ENCODE results near the gene KMT2C. TPM values are rescaled to one million over a fixed set of nuclear protein-coding genes. Genes with fewer than 3 reads are reported as not detected.

KMT2C gene
- total and polyA plus RNA-seq, 2 of the 13 experiments (the other 11 are each of a cell fraction or from before 2014, with no cell fraction given) = 7.1 to 14.4 TPM

- H3K36me3 ChIP-seq (replicated peaks in 1 of 2; ENCODE audit: control insufficient read depth in 1 of 2, insufficient read depth in 2 of 2, low read length in 2 of 2) = no peaks in the 10 kb centered on the region
- FAIRE-seq (no peak), ATAC-seq (no peak), DNase-seq (ENCODE audit: low spot score) (no peak)
- H4K20me1 ChIP-seq (ENCODE audit: insufficient read depth, low read length) = no peaks in the 10 kb centered on the region
- no peak overlapping the region for H3K4me2 ChIP-seq (ENCODE audit: low read depth, low read length)
- no TSS peak for BruUV-seq (replicated peaks)
- CTCF ChIA-PET (ENCODE audit: low intra/inter-chr PET ratio, low total read pairs) = no interaction called here
- no peak overlapping the region for H2AFZ ChIP-seq (ENCODE audit: low read length)
- H3K9me3 ChIP-seq (ENCODE audit: low read length) = peaks cover 11% of the 10 kb centered on the region
- H3K27me3 ChIP-seq (ENCODE audit: control insufficient read depth in 1 of 2, insufficient read depth in 2 of 2, low read length in 2 of 2) = no peaks in the 10 kb centered on the region
- POLR2A ChIA-PET = no interaction called here
- H3K27ac ChIP-seq (ENCODE audit: extremely low read length, insufficient read depth, low read length) = no peak overlapping the region
- intact Hi-C loops (cut with micrococcal nuclease; ENCODE audit: unreplicated experiment) = no loop called here
- in situ Hi-C loops (cut with HindIII; ENCODE audit: extremely low pct_ligation_motif_present, low pct_unique_long_range_greater_than_20kb) = no loop called here
- peaks cover 17% of the 10 kb centered on the region for H3K79me2 ChIP-seq (ENCODE audit: insufficient read depth, low read length)
- no peak overlapping the region for H3K9ac ChIP-seq (ENCODE audit: insufficient read depth, low read depth, low read length)
- WGBS (ENCODE audit: low lambda C conversion rate) = 63% methylated on average over 5 of the region's 5 CpGs
- H3K4me3 ChIP-seq (replicated peaks in 1 of 3; ENCODE audit: insufficient read depth in 1 of 3, low read depth in 2 of 3, low read length in 3 of 3) = no peak overlapping the region
- H3K4me1 ChIP-seq (ENCODE audit: insufficient read depth, low read length) = no peaks in the 10 kb centered on the region
- no peak for TF ChIP-seq PREB (CRISPR knock-in tag; IDR thresholded peaks at IDR 0.05)
- TF ChIP-seq TP53 (CRISPR knock-in tag; conservative IDR thresholded peaks at IDR 0.05) = no peak
- no peak for TF ChIP-seq MTF2 (CRISPR knock-in tag; IDR thresholded peaks at IDR 0.05; ENCODE audit: borderline replicate concordance)
- TF ChIP-seq MED8 (CRISPR knock-in tag; IDR thresholded peaks at IDR 0.05; ENCODE audit: insufficient replicate concordance) = no peak
- TF ChIP-seq, protein P1, sequence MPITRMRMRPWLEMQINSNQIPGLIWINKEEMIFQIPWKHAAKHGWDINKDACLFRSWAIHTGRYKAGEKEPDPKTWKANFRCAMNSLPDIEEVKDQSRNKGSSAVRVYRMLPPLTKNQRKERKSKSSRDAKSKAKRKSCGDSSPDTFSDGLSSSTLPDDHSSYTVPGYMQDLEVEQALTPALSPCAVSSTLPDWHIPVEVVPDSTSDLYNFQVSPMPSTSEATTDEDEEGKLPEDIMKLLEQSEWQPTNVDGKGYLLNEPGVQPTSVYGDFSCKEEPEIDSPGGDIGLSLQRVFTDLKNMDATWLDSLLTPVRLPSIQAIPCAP (CRISPR knock-in tag; IDR thresholded peaks at IDR 0.05; ENCODE audit: low read depth) = no peak
- no peak for TF ChIP-seq ZNF567 (CRISPR knock-in tag; IDR thresholded peaks at IDR 0.05; ENCODE audit: borderline replicate concordance)
- TF ChIP-seq PCBP2 (optimal IDR thresholded peaks at IDR 0.05; ENCODE audit: low read depth, low read length, poor library complexity, severe bottlenecking) = no peak
- TF ChIP-seq ZNF44 (CRISPR knock-in tag; IDR thresholded peaks at IDR 0.05) = no peak
- TF ChIP-seq ZNF101 (CRISPR knock-in tag; IDR thresholded peaks at IDR 0.05; ENCODE audit: borderline replicate concordance, low read depth) = no peak
- no peak for TF ChIP-seq MAFF (IDR thresholded peaks at IDR 0.05; ENCODE audit: low read depth, low read length)
- no peak for TF ChIP-seq ZNF761 (CRISPR knock-in tag; conservative IDR thresholded peaks at IDR 0.05)
- no peak for TF ChIP-seq ZSCAN9 (CRISPR knock-in tag; IDR thresholded peaks at IDR 0.05; ENCODE audit: borderline replicate concordance)
- TF ChIP-seq, protein P2, sequence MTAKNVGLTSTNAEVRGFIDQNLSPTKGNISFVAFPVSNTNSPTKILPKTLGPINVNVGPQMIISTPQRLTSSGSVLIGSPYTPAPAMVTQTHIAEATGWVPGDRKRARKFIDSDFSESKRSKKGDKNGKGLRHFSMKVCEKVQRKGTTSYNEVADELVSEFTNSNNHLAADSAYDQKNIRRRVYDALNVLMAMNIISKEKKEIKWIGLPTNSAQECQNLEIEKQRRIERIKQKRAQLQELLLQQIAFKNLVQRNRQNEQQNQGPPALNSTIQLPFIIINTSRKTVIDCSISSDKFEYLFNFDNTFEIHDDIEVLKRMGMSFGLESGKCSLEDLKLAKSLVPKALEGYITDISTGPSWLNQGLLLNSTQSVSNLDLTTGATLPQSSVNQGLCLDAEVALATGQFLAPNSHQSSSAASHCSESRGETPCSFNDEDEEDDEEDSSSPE (CRISPR knock-in tag; IDR thresholded peaks at IDR 0.05) = no peak
- TF ChIP-seq, protein P3, sequence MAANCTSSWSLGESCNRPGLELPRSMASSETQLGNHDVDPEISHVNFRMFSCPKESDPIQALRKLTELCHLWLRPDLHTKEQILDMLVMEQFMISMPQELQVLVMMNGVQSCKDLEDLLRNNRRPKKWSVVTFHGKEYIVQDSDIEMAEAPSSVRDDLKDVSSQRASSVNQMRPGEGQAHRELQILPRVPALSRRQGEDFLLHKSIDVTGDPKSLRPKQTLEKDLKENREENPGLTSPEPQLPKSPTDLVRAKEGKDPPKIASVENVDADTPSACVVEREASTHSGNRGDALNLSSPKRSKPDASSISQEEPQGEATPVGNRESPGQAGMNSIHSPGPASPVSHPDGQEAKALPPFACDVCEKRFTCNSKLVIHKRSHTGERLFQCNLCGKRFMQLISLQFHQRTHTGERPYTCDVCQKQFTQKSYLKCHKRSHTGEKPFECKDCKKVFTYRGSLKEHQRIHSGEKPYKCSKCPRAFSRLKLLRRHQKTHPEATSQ (CRISPR knock-in tag; IDR thresholded peaks at IDR 0.05; ENCODE audit: borderline replicate concordance) = no peak
- no peak for TF ChIP-seq MBNL3 (CRISPR knock-in tag; conservative IDR thresholded peaks at IDR 0.05)
- TF ChIP-seq CTCF (CRISPR knock-in tag; IDR thresholded peaks at IDR 0.05) = no peak
- no peak for TF ChIP-seq ZBTB25 (CRISPR knock-in tag; IDR thresholded peaks at IDR 0.05)
- TF ChIP-seq MAF1 (CRISPR knock-in tag; IDR thresholded peaks at IDR 0.05; ENCODE audit: borderline replicate concordance) = no peak
- no peak for TF ChIP-seq KAT2B (IDR thresholded peaks at IDR 0.05; ENCODE audit: borderline replicate concordance, low read depth, low read length)
Observed at GRCh38 chr7:152411389-152411788, 24.4 kb downstream of the KMT2C start.
